H1 (cell line): Measurements from ENCODE around the gene IL36G. TPM values are rescaled to one million over a fixed set of nuclear protein-coding genes. Genes with fewer than 3 reads are reported as not detected.

Experiments used
- CTCF ChIA-PET: fragments of 300-600 bp; sonication (Branson Sonifier 250); formaldehyde crosslinking; loops from one replicate; lab custom pipeline; 2021; ENCODE audit not compliant: partially characterized antibody; lab: Charles Lee
- POLR2A ChIA-PET: fragments of 300-600 bp; sonication (Branson Sonifier 250); formaldehyde crosslinking; loops from one replicate; lab custom pipeline; 2021; ENCODE audit warnings: inconsistent platforms; ENCODE audit not compliant: partially characterized antibody; lab: Charles Lee
- DNase-seq, 2 experiments: peaks; one replicate each; pipeline versions ENCODE4 v3.0.0 to v3.0.0-alpha.2; 2010 to 2022; ENCODE audit warnings: low spot score in 2 of 2, low read depth in 1 of 2, mixed read lengths in 1 of 2
- FAIRE-seq: peaks from 2 replicates; lab custom pipeline; 2011; peaks lifted over from hg19 to GRCh38; lab: Jason Lieb, UNC
- H2AFZ ChIP-seq: 2 replicates; pipeline ENCODE4 v1.8.1; 2012; ENCODE audit warnings: low read length, inconsistent platforms
- H2AK5ac ChIP-seq: 2 replicates; pipeline ENCODE4 v1.6.1; 2013; ENCODE audit warnings: low read depth, low read length
- H2BK120ac ChIP-seq: replicated peaks from 2 replicates; pipeline ENCODE3; 2013; ENCODE audit warnings: low read depth, low read length, inconsistent platforms
- H2BK12ac ChIP-seq: 2 replicates; pipeline ENCODE4 v1.6.1; 2013; ENCODE audit warnings: low read depth, low read length
- H2BK15ac ChIP-seq: 2 replicates; pipeline ENCODE4 v1.6.1; 2013; ENCODE audit warnings: low read length
- H2BK20ac ChIP-seq: 2 replicates; pipeline ENCODE4 v1.6.1; 2013; ENCODE audit warnings: low read length
- H2BK5ac ChIP-seq: 2 replicates; pipeline ENCODE4 v1.6.1; 2013; ENCODE audit warnings: low read depth, low read length
- H3K14ac ChIP-seq: 2 replicates; pipeline ENCODE4 v1.6.1; 2013; ENCODE audit warnings: inconsistent platforms; ENCODE audit not compliant: insufficient read length
- H3K18ac ChIP-seq: 2 replicates; pipeline ENCODE4 v1.6.1; 2013; ENCODE audit warnings: low read length; ENCODE audit errors: extremely low read depth
- H3K23ac ChIP-seq: 2 replicates; pipeline ENCODE4 v1.6.1; 2013; ENCODE audit warnings: inconsistent platforms; ENCODE audit not compliant: insufficient read length
- H3K23me2 ChIP-seq: 2 replicates; pipeline ENCODE4 v1.6.1; 2013; ENCODE audit warnings: low read depth, low read length
- H3K27ac ChIP-seq: 2 replicates; pipeline ENCODE4 v1.6.1; 2011; ENCODE audit warnings: low read depth, low read length, inconsistent platforms
- H3K27me3 ChIP-seq, 4 experiments: replicated peaks in 1 of 4; 1 replicate in 1 of 4; 2 replicates in 3 of 4; pipeline versions ENCODE4 v1.6.1 to v1.8.1; 2011 to 2013; ENCODE audit warnings: low read length in 3 of 4, mild to moderate bottlenecking in 3 of 4, inconsistent platforms in 2 of 4, mixed read lengths in 2 of 4, moderate library complexity in 1 of 4; ENCODE audit not compliant: control insufficient read depth in 3 of 4, insufficient read depth in 3 of 4; ENCODE audit errors: extremely low read depth in 1 of 4
- H3K36me3 ChIP-seq, 4 experiments: 2 replicates each; pipeline versions ENCODE4 v1.6.1 to v1.8.1; 2011 to 2013; ENCODE audit warnings: mild to moderate bottlenecking in 4 of 4, low read length in 3 of 4, moderate library complexity in 2 of 4, control low read depth in 1 of 4, inconsistent platforms in 1 of 4; ENCODE audit not compliant: insufficient read depth in 4 of 4, control insufficient read depth in 2 of 4
- H3K4ac ChIP-seq: replicated peaks from 2 replicates; pipeline ENCODE3; 2013; ENCODE audit warnings: low read length, low read depth, mixed read lengths, inconsistent platforms; ENCODE audit not compliant: insufficient read length
- H3K4me1 ChIP-seq, 4 experiments: replicated peaks in 1 of 4; 1 replicate in 1 of 4; 2 replicates in 3 of 4; pipeline versions ENCODE4 v1.6.1 to v1.8.1; 2011 to 2013; ENCODE audit warnings: low read length in 3 of 4, inconsistent platforms in 2 of 4, mixed read lengths in 1 of 4; ENCODE audit not compliant: insufficient read depth in 4 of 4, control insufficient read depth in 3 of 4
- H3K4me2 ChIP-seq, 2 experiments: 2 replicates each; pipeline versions ENCODE4 v1.6.1 to v1.8.1; 2011 to 2013; ENCODE audit warnings: low read depth in 2 of 2, low read length in 2 of 2, control low read depth in 1 of 2, inconsistent platforms in 1 of 2, mild to moderate bottlenecking in 1 of 2; ENCODE audit not compliant: insufficient read depth in 1 of 2
- H3K4me3 ChIP-seq, 4 experiments: fragments of 200-600, 300-600 bp in 1 of 4; sonication (generic), shearing (Covaris generic), sonication (Bioruptor Twin) in 1 of 4; 2 replicates each; pipeline versions ENCODE4 v1.5.1 to v1.8.1; 2011 to 2016; ENCODE audit warnings: low read length in 4 of 4, low read depth in 3 of 4, control low read depth in 2 of 4, inconsistent platforms in 2 of 4, mild to moderate bottlenecking in 2 of 4, mixed read lengths in 1 of 4, moderate library complexity in 1 of 4; ENCODE audit not compliant: insufficient read depth in 2 of 4; ENCODE audit errors: extremely low read depth in 1 of 4
- H3K56ac ChIP-seq: replicated peaks from 2 replicates; pipeline ENCODE3; 2013; ENCODE audit warnings: low read depth, mild to moderate bottlenecking, mixed read lengths, low read length, inconsistent platforms; ENCODE audit not compliant: insufficient read length
- H3K79me1 ChIP-seq: 2 replicates; pipeline ENCODE4 v1.6.1; 2013; ENCODE audit warnings: low read depth, low read length, control low read depth
- H3K79me2 ChIP-seq, 2 experiments: 2 replicates each; pipeline versions ENCODE4 v1.6.1 to v1.8.1; 2012 to 2013; ENCODE audit warnings: low read length in 2 of 2, mild to moderate bottlenecking in 2 of 2, inconsistent platforms in 1 of 2; ENCODE audit not compliant: insufficient read depth in 2 of 2, control insufficient read depth in 1 of 2
- H3K9ac ChIP-seq, 4 experiments: replicated peaks in 1 of 4; 1 replicate in 1 of 4; 2 replicates in 3 of 4; pipeline versions ENCODE4 v1.6.1 to v1.8.1; 2011 to 2013; ENCODE audit warnings: low read depth in 3 of 4, low read length in 3 of 4, control low read depth in 2 of 4, mild to moderate bottlenecking in 2 of 4, moderate library complexity in 2 of 4, inconsistent platforms in 1 of 4; ENCODE audit errors: extremely low read depth in 1 of 4
- H3K9me3 ChIP-seq, 2 experiments: 2 replicates each; pipeline versions ENCODE4 v1.6.1 to v1.8.1; 2012 to 2013; ENCODE audit warnings: mild to moderate bottlenecking in 2 of 2, moderate library complexity in 2 of 2, control low read depth in 1 of 2, inconsistent platforms in 1 of 2, low read depth in 1 of 2, low read length in 1 of 2, mixed read lengths in 1 of 2; ENCODE audit not compliant: insufficient read depth in 2 of 2
- H4K20me1 ChIP-seq, 2 experiments: replicated peaks in 1 of 2; 2 replicates each; pipeline versions ENCODE3 to v1.8.1; 2011 to 2013; ENCODE audit warnings: inconsistent platforms in 2 of 2, low read length in 2 of 2, mild to moderate bottlenecking in 1 of 2; ENCODE audit not compliant: insufficient read depth in 2 of 2, control insufficient read depth in 1 of 2
- H4K5ac ChIP-seq: 2 replicates; pipeline ENCODE4 v1.6.1; 2013; ENCODE audit warnings: low read length, low read depth, mixed read lengths, inconsistent platforms; ENCODE audit not compliant: insufficient read length
- H4K8ac ChIP-seq: 2 replicates; pipeline ENCODE4 v1.8.0; 2013; ENCODE audit warnings: mild to moderate bottlenecking, moderate library complexity, low read length, inconsistent platforms; ENCODE audit not compliant: insufficient read depth; ENCODE audit errors: extremely low read depth
- H4K91ac ChIP-seq: replicated peaks from 2 replicates; pipeline ENCODE3; 2013; ENCODE audit warnings: low read length, mixed read lengths, inconsistent platforms; ENCODE audit not compliant: insufficient read length
- BCL11A ChIP-seq, 2 experiments: IDR thresholded peaks; one replicate each; pipeline ENCODE4 v1.6.1; 2011; ENCODE audit warnings: low read depth in 2 of 2, low read length in 2 of 2, mild to moderate bottlenecking in 2 of 2
- EGR1 ChIP-seq: IDR thresholded peaks from 2 replicates; pipeline ENCODE4 v1.6.1; 2011; ENCODE audit warnings: low read depth, low read length, borderline replicate concordance
- WGBS, 2 experiments: shearing (Covaris generic) in 1 of 2; methylation state at CpG; one replicate each; pipeline versions ENCODE4 v1.1.6 to v1.1.7; 2013 to 2015; ENCODE audit warnings: low lambda C conversion rate in 2 of 2, mixed read lengths in 2 of 2, inconsistent platforms in 1 of 2, low coverage in 1 of 2, missing lambda C conversion rate in 1 of 2; ENCODE audit not compliant: insufficient replicate concordance in 2 of 2, insufficient coverage in 1 of 2, insufficient read length in 1 of 2; ENCODE audit errors: extremely low coverage in 1 of 2, missing lambda C conversion rate in 1 of 2; 5-methylcytosine and 5-hydroxymethylcytosine counted together
- polyA plus RNA-seq, 7 experiments: library from polyadenylated mRNA; depleted of rRNA in 3 of 7; stranded (reverse) in 5 of 7; unstranded in 2 of 7; fragments of >200 nt in 5 of 7; fragments of 200-250 nt in 2 of 7; gene quantifications; 1 replicate in 5 of 7; 2 replicates in 1 of 7; 4 replicates in 1 of 7; pipeline versions ENCODE4 v1.2.1 to v1.2.3, GENCODE V29; 2011 to 2013; ENCODE audit warnings: missing spikeins in 2 of 7, mixed read lengths in 2 of 7
- total RNA-seq: library from RNA; stranded (reverse); fragmentation: NEBNext Ultra II Directional; extraction: Animal tissue kit (Norgen Biotek cat#: 25700); gene quantifications from 2 replicates; pipeline ENCODE4 v1.2.1, GENCODE V29; 2021

The IL36G gene
- total and polyA plus RNA-seq, 2 of the 8 experiments (the other 6 are each of a cell fraction or from before 2014, with no cell fraction given), result 0.39 TPM; not detected in 1

- H3K23ac ChIP-seq, result no peak overlapping the region
- H4K5ac ChIP-seq, result no peak overlapping the region
- H3K27me3 ChIP-seq, result no peaks in the 10 kb centered on the region
- FAIRE-seq (no peak), DNase-seq (no peak)
- H3K23me2 ChIP-seq, result no peaks in the 10 kb centered on the region
- no peak overlapping the region for H3K14ac ChIP-seq
- H2BK12ac ChIP-seq, result no peak overlapping the region
- H3K27ac ChIP-seq, result no peak overlapping the region
- WGBS, 2 experiments, result 94% methylated on average over 14 of the region's 14 CpGs; no CpG with 5 or more reads in 1 of the 2 experiments
- no peak overlapping the region for H3K4me2 ChIP-seq
- H3K9ac ChIP-seq, result no peak overlapping the region
- no peak overlapping the region for H2AFZ ChIP-seq
- no peak overlapping the region for H3K4ac ChIP-seq
- no peaks in the 10 kb centered on the region for H3K36me3 ChIP-seq
- no peak overlapping the region for H4K8ac ChIP-seq
- no peaks in the 10 kb centered on the region for H3K4me1 ChIP-seq
- no peak overlapping the region for H2BK15ac ChIP-seq
- no peak for TF ChIP-seq BCL11A (IDR thresholded peaks at IDR 0.05; ENCODE audit: low read depth in 2 of 2, low read length in 2 of 2)
- TF ChIP-seq EGR1, result no peak
- CTCF ChIA-PET, result interaction anchor here (0.6 to 1.0 kb wide), 2 partner anchors 36 to 246 kb away, joined by 3 read pairs; no protein-coding TSS in a partner anchor
- H3K79me1 ChIP-seq, result no peaks in the 10 kb centered on the region
- POLR2A ChIA-PET, result no interaction called here
- H3K9me3 ChIP-seq, result peaks cover 8 to 19% of the 10 kb centered on the region in 2 experiments; a peak in 2 of 4 replicates
- no peak overlapping the region for H3K4me3 ChIP-seq
- no peak overlapping the region for H3K56ac ChIP-seq
- H4K20me1 ChIP-seq, result no peaks in the 10 kb centered on the region
- H3K79me2 ChIP-seq, result no peaks in the 10 kb centered on the region
- H3K18ac ChIP-seq, result no peak overlapping the region
- H2BK20ac ChIP-seq, result no peak overlapping the region
- H2AK5ac ChIP-seq, result no peak overlapping the region
- no peak overlapping the region for H2BK120ac ChIP-seq
- no peak overlapping the region for H2BK5ac ChIP-seq
- no peak overlapping the region for H4K91ac ChIP-seq
These were observed 17.6 kb downstream of the IL36G start for GRCh38 chr2:112995346-112995920.
